HFF-Myc (cell line): Measurements from ENCODE around the gene INPP4B.

ENCODE experiments used
- DNase-seq: peaks from one replicate; pipeline ENCODE4 v3.0.0-alpha.2; 2011; ENCODE audit warnings: low read depth; ENCODE audit errors: extremely low read depth
- H3K4me3 ChIP-seq: replicated peaks from 2 replicates; pipeline ENCODE4 v1.5.1; 2011; ENCODE audit warnings: low read depth, mild to moderate bottlenecking, control low read depth, low read length
- CTCF ChIP-seq: IDR thresholded peaks from 2 replicates; pipeline ENCODE4 v1.5.1; 2012; ENCODE audit warnings: mild to moderate bottlenecking, low read depth, low read length, control low read depth; ENCODE audit errors: missing control alignments

Gene INPP4B

DNA sequence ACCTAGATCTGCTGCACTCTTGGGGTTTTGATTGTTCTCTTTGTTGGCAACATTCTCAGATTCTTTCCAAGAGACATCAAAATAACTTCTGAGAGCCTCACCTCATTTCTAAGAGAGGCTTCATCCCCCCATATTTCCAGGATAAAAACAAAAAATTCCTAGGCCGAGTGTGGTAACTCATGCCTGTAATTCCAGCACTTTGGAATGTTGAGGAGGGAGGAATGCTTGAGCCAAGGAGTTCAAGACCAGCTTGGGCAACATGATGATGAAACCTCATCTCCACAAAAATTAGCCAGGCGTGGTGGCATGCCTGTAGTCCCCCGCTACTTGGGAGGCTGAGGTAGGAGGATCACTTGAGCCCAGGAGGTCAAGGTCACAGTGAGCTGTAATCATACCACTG is 477.0 kb downstream of the INPP4B start:
- no peak for TF ChIP-seq CTCF
- H3K4me3 ChIP-seq = no peak overlapping the region
- DNase-seq = no peak

GRCh38 chr4:142367418-142368180 is 478.5 kb downstream of the INPP4B start:
- H3K4me3 ChIP-seq = no peak overlapping the region
- no peak for TF ChIP-seq CTCF
- no peak for DNase-seq

- peak; percentile 75 for DNase-seq
Measured at GRCh38 chr4:142366769-142367181, 479.3 kb downstream of the INPP4B start.

DNA sequence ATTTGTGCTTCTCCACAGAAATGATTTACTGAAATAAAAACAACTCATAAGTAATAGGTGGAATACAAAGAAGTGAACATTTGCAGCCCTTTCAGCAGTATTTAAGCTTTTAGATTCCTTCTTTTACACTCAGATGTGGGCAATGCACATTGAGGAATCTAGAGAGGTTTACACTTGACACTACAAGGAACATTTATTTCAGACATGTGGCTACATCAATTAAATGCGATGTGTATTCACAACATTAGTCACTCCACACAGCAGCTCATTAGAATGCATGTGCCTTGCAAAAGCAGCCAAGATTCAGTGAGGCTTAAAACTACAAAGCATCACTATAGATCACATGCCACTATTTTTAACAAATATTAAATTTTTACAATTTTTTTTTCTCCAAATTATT is 480.7 kb downstream of the INPP4B start:
- no peak for DNase-seq
- no peak for TF ChIP-seq CTCF
- no peak overlapping the region for H3K4me3 ChIP-seq

More at GRCh38 chr4:142366769-142367181, 479.3 kb downstream of the INPP4B start:
- no peak for TF ChIP-seq CTCF
- no peak overlapping the region for H3K4me3 ChIP-seq

DNA sequence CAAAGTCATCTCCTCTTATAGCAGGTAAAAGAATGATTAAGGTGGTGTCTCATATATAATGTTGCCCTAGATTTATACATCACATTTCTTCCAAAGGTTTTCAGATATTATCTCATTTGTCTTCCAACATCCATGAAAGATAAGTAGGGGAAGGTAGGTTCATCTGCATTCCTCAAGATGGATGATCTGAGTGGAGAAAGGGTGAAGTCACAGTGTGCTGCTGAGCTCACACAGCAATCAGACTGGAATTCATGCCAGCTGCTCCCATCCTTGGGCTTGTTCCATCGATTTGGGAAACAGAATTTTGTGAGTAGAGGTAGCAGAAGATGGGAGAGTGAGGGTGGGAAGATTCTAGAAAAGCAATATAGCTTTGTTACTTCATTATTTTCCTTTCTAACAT is 482.4 kb downstream of the INPP4B start:
- TF ChIP-seq CTCF = no peak
- DNase-seq = no peak

GRCh38 chr4:142361981-142362380 is 484.1 kb downstream of the INPP4B start:
- H3K4me3 ChIP-seq = no peak overlapping the region
- no peak for DNase-seq
- no peak for TF ChIP-seq CTCF

More for the DNA sequence above, 482.4 kb downstream of the INPP4B start:
- no peak overlapping the region for H3K4me3 ChIP-seq
